HepG2 (cell line): ENCODE measurements around the gene MTG1. TPM values are rescaled to one million over a fixed set of nuclear protein-coding genes. Genes with fewer than 3 reads are reported as not detected.
A peak's percentile ranks its signal among the peaks of the same experiment; 100 is the strongest.

Source experiments
- ATF1 ChIP-seq: IDR thresholded peaks from 2 replicates; pipeline ENCODE4 v1.6.1; 2016; ENCODE audit warnings: mild to moderate bottlenecking, control low read depth
- HIVEP1 ChIP-seq: sonication (generic); formaldehyde crosslinking; IDR thresholded peaks from 2 replicates; pipeline ENCODE4 v1.4.0; 2020; ENCODE audit warnings: mild to moderate bottlenecking, missing genetic modification reagents
- HNF4G ChIP-seq, 2 experiments: sonication (generic) in 1 of 2; formaldehyde crosslinking in 1 of 2; IDR thresholded peaks; 2 replicates each; pipeline versions ENCODE4 v1.4.0 to v1.6.1; 2011 to 2020; ENCODE audit warnings: borderline replicate concordance in 2 of 2, low read depth in 2 of 2, mild to moderate bottlenecking in 2 of 2, low read length in 1 of 2, missing genetic modification reagents in 1 of 2, moderate library complexity in 1 of 2
- HNRNPL ChIP-seq: fragments of 200-400 bp; formaldehyde crosslinking; IDR thresholded peaks from 2 replicates; pipeline ENCODE4 v1.6.1; 2017; ENCODE audit warnings: mild to moderate bottlenecking, low read depth, low read length
- JUND ChIP-seq: sonication (generic); formaldehyde crosslinking; IDR thresholded peaks from 2 replicates; pipeline ENCODE4 v1.8.0; 2022; ENCODE audit warnings: mild to moderate bottlenecking, missing genetic modification reagents
- SNAI1 ChIP-seq: sonication (generic); formaldehyde crosslinking; IDR thresholded peaks from 2 replicates; pipeline ENCODE4 v1.5.0; 2020; ENCODE audit warnings: mild to moderate bottlenecking, missing genetic modification reagents, borderline replicate concordance
- TAF1 ChIP-seq: sonication (generic); formaldehyde crosslinking; IDR thresholded peaks from 2 replicates; pipeline ENCODE4 v1.4.0; 2020; ENCODE audit warnings: missing genetic modification reagents
- ZBTB37 ChIP-seq: sonication (generic); formaldehyde crosslinking; IDR thresholded peaks from 2 replicates; pipeline ENCODE4 v1.4.0; 2020; ENCODE audit warnings: mild to moderate bottlenecking, missing genetic modification reagents
- ZFP62 ChIP-seq: sonication (generic); formaldehyde crosslinking; IDR thresholded peaks from 2 replicates; pipeline ENCODE4 v1.4.0; 2020; ENCODE audit warnings: missing genetic modification reagents
- ZFYVE20 ChIP-seq: sonication (generic); formaldehyde crosslinking; IDR thresholded peaks from 2 replicates; pipeline ENCODE4 v1.8.0; 2023; ENCODE audit warnings: low read depth, mild to moderate bottlenecking, moderate library complexity, missing genetic modification reagents, borderline replicate concordance
- ZNF10 ChIP-seq: sonication (generic); formaldehyde crosslinking; IDR thresholded peaks from 2 replicates; pipeline ENCODE4 v1.4.0; 2020; ENCODE audit warnings: mild to moderate bottlenecking, low read depth, missing genetic modification reagents, borderline replicate concordance
- ZNF20 ChIP-seq: sonication (generic); formaldehyde crosslinking; IDR thresholded peaks from 2 replicates; pipeline ENCODE4 v1.4.0; 2020; ENCODE audit warnings: mild to moderate bottlenecking, moderate library complexity, missing genetic modification reagents
- ZNF605 ChIP-seq: sonication (generic); formaldehyde crosslinking; IDR thresholded peaks from 2 replicates; pipeline ENCODE4 v1.8.0; 2022; ENCODE audit warnings: mild to moderate bottlenecking, missing genetic modification reagents
- ZNF639 ChIP-seq: conservative IDR thresholded peaks from 2 replicates; pipeline ENCODE4 v1.6.1; 2018; ENCODE audit warnings: missing genetic modification reagents
- ZNF678 ChIP-seq: sonication (generic); formaldehyde crosslinking; IDR thresholded peaks from 2 replicates; pipeline ENCODE4 v1.4.0; 2020; ENCODE audit warnings: mild to moderate bottlenecking, missing genetic modification reagents
- ZNF737 ChIP-seq: sonication (generic); formaldehyde crosslinking; IDR thresholded peaks from 2 replicates; pipeline ENCODE4 v1.5.0; 2020; ENCODE audit warnings: missing genetic modification reagents, mild to moderate bottlenecking, borderline replicate concordance
- ZSCAN25 ChIP-seq: sonication (generic); formaldehyde crosslinking; IDR thresholded peaks from 2 replicates; pipeline ENCODE4 v1.8.0; 2022; ENCODE audit warnings: mild to moderate bottlenecking, missing genetic modification reagents
- polyA plus RNA-seq, 8 experiments: library from polyadenylated mRNA; depleted of rRNA in 3 of 8; stranded (reverse) in 7 of 8; unstranded in 1 of 8; fragments of >200 nt; fragmentation: Illumina TruSeq in 4 of 8; extraction: Trizol in 4 of 8; gene quantifications; 2 replicates each; pipeline versions ENCODE4 v1.2.1 to v1.2.3, GENCODE V29; 2011 to 2016; ENCODE audit warnings: low read depth in 4 of 8, missing spikeins in 1 of 8, mixed read lengths in 1 of 8; ENCODE audit not compliant: insufficient read depth in 1 of 8
- total RNA-seq, 5 experiments: library from RNA; depleted of rRNA; stranded (reverse); fragments of >200 nt; fragmentation: Illumina TruSeq; extraction: Trizol; gene quantifications; 2 replicates each; pipeline ENCODE4 v1.2.3, GENCODE V29; 2016; ENCODE audit warnings: low read depth in 1 of 5

MTG1 gene
- total and polyA plus RNA-seq, 2 of the 13 experiments (the other 11 are each of a cell fraction or from before 2014, with no cell fraction given), result 42.0 to 103 TPM

DNA sequence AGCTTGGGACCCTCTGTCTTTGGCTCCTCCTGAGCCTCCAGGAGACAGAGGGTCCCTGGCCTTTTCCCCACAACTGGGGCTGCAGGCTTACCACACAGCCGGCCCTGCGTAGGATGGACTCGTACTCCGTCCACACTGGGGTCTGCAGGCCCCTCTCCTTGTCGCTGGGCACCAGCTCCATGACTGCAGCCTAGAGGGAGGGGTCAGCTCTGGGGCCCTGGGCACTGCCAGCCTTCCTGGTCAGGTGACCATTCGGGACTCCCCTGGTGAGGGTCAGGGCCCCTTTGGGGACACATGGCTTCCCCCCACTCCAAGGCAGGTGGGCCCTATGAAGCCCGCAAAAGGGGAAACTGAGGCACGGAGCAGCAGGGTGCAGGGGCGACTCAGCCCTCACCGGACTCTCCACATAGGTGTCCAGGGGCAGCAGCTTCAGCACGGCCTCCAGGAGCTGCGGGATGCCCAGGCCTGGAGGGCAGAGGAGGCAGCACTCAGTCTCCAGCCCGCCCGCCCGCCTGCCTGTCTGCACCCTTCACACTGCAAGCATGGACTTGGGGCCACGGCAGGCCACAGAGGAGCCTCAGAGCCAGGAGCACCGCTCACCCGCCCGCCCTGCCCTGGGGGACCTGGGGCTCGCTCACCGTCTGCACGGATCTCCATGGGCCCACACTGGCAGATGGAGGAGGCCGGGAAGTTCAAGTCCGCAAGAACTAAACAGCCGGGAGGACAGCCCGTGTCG, 37.2 kb upstream of the MTG1 start (continued):
- TF ChIP-seq ZNF10 (CRISPR knock-in tag) (no peak), ZSCAN25 (CRISPR knock-in tag) (0 out of 2 replicates have a peak, but pooled peaks have one; percentile 6), SNAI1 (CRISPR knock-in tag) (0 out of 2 replicates have a peak, but pooled peaks have one; percentile 37), HNF4G (IDR thresholded peaks at IDR 0.05; ENCODE audit: borderline replicate concordance, low read depth, low read length) (no peak), HNF4G (CRISPR knock-in tag; IDR thresholded peaks at IDR 0.05; ENCODE audit: borderline replicate concordance, low read depth) (no peak), ZFP62 (CRISPR knock-in tag) (no peak), ZBTB37 (CRISPR knock-in tag) (0 out of 2 replicates have a peak, but pooled peaks have one; percentile 38), HNRNPL (peak; percentile 52; the same call in 1 of the 2 replicates), ZNF639 (CRISPR knock-in tag) (no peak), ZFYVE20 (CRISPR knock-in tag) (no peak), ZNF737 (no peak), ZNF20 (CRISPR knock-in tag) (peak; percentile 61; the same call in 1 of the 2 replicates), ATF1 (CRISPR knock-in tag) (no peak), ZNF605 (CRISPR knock-in tag) (no peak), ZNF678 (no peak), HIVEP1 (CRISPR knock-in tag) (peak; percentile 81; the same call in 1 of the 2 replicates), TAF1 (CRISPR knock-in tag) (no peak), JUND (no peak)
